Measurements from ENCODE around the gene PDPN.

- TF ChIP-seq CTCF (IDR thresholded peaks at IDR 0.05) (no peak), POLR2A (IDR thresholded peaks at IDR 0.05) (no peak)
These were observed 21.1 kb downstream of the PDPN start for GRCh38 chr1:13604721-13605120.

All from body of pancreas (tissue), 4 donors.